CD4-positive, alpha-beta T cell treated with Interleukin-17A for 4 hours (primary cell): Measurements from ENCODE around the gene CNRIP1.
"Not testable (repeated sequence)": the region's sequence is repeated elsewhere in the genome, so short reads cannot be mapped to it uniquely, and the experiment has no call there.

Source experiments
- DNase-seq: peaks from one replicate; pipeline ENCODE4 v3.0.0-alpha.2; 2020; ENCODE audit warnings: mixed read lengths

Gene CNRIP1

DNA sequence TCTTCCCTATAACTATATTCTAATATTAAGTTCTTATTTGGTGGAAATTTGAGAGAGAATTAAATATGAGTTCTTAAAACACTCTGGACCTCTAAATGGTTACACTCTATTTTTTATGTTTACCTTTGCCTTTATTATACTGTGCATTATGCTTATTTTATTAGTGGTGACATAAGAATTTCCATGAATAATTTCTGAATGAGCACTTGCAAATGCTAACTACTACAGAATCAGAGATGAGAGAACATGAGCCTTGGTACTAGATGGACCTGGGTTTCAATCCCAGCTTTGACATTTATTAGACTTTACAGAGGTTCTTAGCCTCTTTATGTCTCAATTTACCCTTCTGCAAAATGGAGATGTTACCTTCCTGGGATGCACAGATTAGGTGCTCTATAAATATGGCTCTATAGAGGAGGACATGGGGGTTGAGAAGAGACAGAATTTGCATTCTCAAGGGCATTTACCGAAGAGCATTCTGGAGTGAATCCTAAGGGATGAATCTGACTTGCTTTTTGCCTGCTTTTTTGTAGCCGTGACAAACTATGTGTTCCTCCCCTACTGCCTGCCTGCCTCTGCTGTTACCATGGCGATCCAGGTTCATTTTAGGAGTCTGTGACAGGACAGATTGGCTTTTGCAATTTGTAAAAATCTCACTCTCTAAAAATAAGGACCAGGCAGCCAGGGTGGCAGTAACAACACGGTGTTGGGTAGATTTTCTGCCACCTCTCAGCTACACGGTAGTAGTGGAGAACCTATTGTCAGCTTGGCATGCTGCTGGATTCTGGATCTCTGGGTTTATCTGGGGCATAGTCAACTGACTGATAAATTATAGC is 20.7 kb upstream of the CNRIP1 start:
- DNase-seq, result no peak

DNA sequence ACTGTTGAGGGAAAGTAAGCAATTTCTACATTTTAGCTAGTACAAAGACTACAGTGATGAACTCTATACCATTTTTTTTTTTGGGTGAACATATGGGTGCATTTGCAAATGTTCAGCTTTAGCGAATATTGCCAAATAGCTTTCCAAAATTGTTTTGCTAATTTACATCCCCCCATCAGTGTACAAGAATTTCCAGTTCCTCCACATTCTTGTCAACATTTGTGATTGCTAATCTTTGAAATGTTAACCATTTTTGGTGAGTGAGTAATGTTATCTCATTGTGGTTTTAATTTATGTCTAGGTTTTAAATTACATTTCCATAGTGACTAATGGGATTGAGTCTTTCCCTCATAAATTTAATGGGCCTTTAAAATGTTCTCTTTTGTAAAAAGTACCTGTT is 16.4 kb upstream of the CNRIP1 start:
- DNase-seq, result no peak

DNA sequence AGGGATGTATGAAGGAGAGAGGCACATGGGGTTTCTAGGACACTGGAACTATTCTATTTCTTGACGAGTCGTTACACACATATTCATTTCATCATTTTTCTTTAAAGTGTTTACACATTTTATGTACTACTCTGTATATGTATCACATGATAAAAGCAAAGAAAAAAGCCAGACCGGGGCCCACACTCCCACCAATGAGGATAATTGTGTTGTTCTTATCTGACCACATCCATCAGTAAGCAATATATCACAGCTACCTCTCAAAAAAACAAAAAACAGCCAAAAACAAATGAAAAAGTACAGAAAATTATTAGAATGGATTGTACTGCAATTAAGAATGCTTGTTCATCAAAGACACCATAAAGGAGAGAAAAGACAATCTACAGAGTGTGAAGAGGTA is 14.2 kb upstream of the CNRIP1 start:
- no peak for DNase-seq

DNA sequence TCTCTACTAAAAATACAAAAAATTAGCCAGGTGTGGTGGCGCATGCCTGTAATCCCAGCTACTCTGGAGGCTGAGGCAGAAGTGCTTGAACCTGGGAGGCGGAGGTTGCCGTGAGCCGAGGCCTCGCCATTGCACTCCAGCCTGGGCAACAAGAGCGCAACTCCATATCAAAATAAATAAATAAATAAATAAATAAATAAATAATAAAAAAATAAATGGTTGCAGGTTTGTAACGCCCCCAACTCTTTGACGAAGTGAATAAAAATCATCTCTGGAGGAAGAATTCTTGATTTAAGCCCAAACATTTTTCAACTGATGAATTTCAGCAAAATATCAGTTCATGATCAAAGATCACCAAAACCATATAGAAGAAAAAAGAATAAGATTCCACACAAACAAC is 13.3 kb upstream of the CNRIP1 start:
- no peak for DNase-seq

DNA sequence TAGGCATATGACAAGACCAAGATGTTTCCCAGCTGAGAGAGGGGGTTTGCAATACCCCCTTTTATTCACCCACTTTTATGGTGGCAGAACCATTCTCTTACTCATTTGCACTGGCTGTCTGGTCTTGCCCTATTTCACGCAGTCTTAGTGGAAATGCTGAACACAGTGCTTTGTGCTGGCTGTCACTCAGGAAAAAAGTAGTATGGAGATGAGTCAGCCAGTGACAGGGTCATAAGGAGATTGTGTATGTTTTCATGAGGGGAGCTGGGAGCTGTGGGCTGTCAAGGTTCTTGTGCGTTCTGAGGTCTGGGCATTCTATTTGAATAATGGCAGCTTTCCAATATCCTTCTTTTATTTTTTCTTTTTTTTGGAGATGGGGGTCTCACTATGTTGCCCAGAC is 10.9 kb upstream of the CNRIP1 start:
- DNase-seq, result no peak

DNA sequence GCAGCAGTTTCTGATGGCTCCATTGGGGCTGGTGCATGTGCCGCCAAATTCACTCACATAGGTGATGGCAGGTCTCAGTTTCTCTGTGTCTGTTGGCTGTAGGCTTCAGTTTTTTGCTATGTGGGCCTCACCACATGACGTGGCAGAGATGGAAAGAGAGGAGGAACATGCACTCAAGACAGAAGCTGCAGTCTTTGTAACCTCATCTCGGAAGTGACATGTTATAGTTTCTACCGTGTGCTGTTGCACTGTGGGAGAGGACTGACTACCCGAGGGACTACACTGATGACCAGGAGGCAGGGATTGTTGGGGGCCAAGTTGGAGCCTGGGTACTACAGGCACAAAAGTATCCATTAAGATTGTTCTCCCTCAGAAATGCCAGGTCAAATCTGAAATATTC is 9.2 kb upstream of the CNRIP1 start:
- DNase-seq, result no peak

DNA sequence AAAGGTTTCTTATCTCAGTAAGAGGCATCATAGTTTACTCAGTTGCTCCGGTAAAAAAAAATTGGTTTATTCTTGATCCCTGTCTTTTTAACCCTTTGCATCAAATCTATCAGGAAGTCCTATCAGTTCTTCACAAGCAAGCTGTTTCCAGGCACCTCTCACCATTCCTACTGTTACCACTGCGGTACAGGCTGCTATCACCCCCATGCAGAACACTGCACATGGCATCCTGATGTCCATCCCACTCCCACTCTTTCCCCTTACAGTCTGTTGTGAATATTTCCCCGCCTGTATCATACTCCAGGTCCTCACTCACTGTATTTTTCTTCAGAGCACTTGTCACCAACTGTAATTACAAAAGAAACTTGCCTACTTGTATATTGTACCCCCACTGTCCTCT is 5.3 kb upstream of the CNRIP1 start:
- DNase-seq, result no peak

DNA sequence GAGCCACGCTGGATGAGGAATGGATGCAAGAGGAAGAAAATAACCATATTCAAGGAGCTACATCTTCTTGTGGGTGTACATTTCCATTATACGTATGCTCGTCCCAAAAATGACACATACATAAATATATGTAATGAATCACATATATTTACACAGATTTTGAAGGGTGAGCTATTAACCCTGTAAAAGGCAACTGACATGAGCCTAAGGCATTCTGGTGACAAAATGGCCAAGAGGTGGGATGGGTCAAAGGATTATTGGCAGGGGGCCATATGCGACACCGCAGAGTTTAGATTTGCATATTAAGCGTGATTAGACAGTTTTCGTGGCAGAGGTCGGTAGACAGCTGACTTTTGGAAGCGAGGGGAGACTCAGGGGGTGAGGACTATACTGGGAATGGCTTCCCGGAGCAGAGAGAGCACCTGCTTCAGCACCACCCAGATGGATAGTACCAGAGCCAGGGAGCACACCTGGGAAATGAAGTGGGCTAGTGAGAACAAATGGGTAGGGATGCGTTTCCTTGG is 431 bp upstream of the CNRIP1 start:
- no peak for DNase-seq

DNA sequence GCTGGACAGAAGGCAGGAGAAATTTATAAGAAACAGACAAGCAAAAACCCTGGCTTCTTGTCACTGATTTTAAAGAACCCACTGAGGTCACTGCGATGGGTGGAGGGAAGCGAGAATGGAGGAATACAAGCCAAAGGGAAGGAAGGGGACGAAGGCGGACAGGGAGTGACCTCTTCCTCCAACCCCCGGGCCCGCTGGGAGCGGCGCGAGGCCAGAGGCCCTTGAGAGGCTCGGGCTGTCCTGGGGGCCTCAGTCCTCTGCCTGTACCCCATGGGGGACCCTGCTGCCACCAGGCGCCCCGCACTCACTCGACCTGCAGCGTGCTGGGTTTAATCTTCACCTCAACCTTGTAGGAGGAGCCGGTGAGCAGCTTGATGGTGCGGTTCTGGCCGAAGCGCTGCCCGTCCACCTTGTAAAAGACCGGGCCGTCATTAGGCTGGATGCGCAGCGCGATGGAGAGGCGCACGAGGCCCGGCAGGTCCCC is 793 bp downstream of the CNRIP1 start:
- DNase-seq, result no peak

DNA sequence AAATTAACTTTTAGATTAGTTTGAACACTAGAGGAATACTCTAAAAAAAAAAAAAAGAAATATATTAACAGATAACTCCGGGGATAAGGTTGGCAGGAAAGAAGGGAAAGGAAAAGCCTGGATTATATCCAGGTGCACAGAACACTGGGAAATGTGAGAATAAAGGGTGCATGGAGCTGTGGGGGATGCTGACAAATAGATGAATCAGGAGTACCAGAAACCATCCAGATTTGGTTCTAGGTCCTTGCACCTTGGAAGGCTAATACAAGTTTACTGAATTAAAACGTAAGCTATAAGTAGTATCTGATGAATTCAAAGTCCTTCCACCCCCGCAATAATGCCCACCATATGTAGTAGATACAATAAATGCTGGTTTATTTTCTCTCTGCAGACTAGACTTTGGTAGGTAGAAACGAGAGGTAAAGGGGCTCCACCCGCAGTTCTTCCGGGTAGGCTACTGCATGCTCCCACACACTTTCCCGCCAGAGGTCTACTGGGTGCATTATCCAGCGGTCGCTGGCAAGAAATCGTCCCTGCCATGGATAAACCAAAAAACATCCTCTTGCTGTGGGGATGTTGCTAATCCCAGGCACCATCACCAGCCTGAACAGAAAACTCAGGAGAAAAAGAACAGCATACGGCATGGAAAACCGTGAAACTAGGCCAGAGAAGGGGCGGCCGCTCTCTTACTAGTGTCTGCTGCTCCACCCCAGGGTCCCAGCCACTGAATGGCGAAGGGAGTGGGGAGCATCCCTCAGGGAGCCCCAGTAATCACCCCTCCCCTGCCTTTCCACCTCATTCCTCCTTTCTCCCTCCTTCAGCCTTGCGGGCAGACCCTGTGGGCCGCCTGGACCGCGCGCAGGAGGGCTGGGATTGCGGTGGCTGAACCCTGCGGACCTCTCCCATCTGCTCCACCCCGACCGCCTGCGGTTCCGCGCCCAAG is 1.5 kb downstream of the CNRIP1 start:
- no peak for DNase-seq

DNA sequence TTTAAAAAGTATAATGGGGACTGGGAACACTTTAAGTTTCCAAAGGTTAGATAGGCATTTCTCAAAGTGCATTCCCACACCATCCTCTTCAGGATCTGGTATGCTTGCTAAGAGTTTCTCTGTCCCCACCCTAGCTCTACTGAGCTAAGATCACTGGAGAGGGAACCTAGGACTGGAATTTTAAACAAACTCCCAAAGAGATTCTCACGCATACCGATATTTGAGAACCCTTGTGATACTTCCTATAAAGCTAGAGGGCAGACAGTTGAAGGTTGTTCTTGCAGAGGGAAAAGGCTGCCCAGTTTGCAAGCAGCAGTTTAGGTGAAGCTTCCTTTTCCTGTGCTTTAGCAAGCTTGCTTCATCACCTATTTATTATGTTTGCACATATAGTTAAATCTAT is 3.6 kb downstream of the CNRIP1 start:
- no peak for DNase-seq

DNA sequence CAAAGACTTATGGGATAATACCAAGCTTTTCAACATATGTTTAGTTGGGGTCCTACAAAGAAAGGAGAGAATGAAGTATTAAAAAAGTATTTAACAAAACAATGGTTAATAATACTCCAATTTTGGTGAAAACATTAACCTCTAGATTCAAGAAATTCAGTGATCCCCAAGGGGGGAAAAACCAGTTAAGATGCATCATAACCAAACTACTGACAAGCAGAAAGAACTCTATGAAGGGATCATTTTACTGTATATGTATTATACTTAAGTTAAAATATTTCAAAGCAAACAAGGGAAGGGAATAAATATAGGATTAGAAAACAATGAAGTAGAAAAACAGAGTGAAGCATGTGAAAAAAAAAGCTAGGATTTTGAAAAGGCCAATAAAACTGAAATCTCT is 8.7 kb downstream of the CNRIP1 start:
- no peak for DNase-seq

DNA sequence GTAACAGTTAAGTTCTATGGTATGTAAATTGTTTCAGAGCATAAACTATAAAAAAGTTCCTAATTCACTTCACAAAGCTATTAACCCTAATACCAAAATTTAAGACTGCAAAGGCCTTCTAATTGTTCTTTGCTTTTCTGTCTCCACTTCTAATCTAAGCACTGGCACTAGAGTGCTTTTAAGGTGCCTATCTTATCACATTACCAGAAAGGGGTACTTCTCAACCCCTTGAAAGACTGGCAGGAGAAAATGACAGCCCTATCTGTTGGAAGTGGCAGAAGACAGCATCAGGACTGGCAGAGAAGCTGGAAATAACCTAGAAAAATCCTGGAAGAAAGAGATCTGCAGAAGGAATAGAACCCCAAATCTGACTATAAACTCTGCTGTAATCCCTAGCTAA is 10.3 kb downstream of the CNRIP1 start:
- DNase-seq, result no peak

DNA sequence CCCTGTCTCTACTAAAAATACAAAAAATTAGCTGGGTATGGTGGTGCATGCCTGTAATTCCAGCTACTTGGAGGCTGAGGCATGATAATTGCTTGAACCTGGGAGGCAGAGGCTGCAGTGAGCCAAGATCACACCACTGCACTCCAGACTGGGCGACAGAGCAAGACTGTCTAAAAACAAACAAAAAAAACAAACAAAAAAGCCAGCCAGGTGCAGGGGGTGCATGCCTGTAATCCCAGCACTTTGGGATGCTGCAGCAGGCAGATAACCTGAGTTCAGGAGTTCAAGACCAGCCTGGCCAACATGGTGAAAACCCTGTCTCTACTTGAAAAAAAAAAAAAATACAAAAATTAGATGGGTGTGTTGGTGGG is 15.9 kb downstream of the CNRIP1 start:
- not testable (repeated sequence) for DNase-seq

DNA sequence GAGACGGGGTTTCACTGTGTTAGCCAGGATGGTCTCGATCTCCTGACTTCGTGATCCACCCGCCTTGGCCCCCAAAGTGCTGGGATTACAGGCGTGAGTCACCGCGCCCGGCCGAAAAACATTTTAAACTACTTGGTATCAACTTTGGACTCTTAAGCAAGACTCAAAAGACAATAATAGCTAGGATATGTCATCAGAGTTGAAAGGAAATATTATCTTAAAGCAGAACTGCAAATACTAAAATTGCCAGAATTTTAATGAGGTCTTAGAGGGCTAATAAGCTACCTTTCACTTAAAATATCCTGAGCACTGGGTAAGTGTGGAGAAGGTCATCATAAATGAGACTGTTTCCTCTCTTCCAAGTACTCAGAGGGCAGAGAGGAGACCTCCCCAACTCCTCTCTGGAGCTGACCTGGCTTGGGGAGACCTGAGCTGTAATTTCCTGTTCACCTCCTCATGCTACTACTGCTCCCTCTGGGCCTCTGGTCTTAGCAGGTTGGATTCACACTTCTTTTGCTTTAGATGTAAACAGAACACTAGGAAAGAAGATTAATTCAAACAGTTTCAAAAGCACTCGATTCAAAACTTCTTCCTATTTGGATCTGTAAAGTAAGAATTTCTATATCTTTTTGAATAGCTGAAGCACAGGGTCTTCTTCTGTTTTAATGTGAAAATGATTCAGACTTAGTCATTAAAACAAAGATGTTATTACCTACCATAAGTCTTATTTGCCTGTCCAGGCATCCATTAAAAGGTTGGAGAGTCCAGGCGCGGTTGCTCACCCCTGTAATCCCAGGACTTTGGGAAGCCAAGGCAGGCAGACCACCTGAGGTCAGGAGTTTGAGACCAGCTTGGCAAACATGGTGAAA is 16.5 kb downstream of the CNRIP1 start:
- DNase-seq, result no peak

DNA sequence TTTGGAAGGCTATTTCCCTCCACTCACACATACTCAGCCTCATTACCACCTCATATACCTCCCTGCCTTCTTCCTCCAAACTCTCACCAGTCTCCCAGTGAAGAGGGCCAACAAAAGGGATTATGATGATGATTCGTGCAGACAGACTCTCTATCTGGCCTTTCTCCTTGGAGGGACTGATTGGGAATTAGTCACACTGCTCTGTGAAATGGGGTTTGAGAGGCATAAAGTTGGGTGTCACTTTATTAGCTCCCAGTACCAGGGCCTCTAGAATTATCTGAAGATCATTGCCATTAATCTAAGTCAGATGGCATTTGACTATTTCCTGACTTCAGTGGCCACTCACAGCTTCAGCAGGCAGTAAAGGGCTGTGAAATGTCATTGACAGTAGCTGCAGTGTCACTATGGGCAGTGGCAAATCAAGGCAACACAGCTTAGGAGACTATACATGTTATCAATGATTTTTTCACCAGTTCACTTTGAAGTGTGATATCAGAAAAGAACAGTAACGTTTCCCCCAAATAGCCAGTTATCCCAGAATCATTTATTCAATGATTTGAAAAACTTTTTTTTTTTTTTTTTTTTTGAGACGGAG is 17.4 kb downstream of the CNRIP1 start:
- DNase-seq, result no peak

DNA sequence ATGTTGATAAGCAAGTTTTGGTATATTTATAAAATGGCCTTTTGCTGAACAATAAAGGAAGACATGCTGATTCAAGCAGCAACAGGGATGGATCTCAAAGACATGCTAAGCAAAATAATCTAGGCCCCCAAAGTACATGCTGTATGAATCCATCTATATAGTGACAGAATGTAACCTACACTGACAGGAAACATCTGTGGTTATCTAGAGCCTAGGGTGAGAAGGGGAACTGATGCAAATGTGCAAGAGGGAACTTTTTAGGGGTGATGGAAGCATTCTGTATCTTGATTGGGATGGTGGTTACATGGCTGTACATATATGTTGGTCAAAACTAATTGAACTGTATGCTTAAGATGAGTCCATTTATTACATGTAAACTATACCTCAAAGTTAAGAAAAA is 24.2 kb downstream of the CNRIP1 start:
- no peak for DNase-seq

DNA sequence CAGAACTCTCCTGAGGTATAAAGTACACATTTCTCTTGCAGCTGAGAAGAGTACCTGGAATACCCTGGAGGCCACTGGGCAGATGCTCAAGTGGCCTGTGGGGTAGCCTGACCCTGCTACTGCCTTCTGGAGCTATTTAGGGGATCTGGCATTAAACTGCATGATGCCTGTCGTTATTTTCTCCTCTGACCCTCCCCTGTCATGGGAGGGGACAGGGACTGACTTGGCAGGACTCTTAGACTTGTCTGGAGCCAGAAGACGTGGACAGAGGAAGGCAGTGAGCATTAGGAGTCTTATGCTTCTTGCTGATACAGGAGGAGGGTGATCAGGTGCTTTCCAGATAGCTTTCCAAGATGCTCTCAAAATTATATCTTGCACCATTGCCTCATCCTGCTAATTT is 24.8 kb downstream of the CNRIP1 start:
- no peak for DNase-seq

DNA sequence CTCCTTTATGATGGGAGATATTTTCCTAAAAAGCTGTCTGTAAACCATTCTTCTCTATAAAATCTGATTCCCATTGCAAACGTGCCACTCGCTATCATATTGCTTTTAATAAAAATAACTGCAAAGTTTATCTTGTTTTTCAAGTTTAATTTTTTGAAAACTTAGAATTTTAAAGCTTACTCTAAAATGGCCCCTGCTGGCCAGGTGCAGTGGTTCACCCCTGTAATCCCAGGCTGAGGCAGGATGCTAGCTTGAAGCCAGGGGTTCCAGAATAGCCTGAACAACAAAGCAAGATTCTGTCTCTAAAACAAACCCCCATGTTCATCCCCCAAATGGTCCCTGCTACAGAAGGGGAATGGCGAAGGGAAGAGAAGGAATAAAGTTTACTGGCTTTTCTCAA is 25.6 kb downstream of the CNRIP1 start:
- no peak for DNase-seq

DNA sequence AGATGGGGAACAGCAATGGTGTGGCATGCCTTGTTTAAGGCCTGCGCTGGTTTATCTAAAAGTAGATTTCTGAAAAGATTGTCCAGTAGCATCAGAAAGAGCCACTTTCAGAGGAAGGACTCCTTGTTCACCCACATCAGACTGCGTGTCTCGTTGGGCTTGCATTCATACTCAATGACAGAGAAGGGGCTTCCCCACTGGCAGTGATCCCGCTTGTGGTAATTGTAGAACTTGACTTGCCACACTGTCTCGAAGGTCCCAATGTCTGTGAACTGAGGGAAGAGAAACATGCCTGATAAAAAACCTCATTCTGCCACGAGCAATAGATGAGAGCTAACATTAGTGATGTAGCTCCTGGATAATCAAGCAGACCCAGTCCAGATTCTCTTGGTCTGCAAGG is 26.0 kb downstream of the CNRIP1 start:
- no peak for DNase-seq

DNA sequence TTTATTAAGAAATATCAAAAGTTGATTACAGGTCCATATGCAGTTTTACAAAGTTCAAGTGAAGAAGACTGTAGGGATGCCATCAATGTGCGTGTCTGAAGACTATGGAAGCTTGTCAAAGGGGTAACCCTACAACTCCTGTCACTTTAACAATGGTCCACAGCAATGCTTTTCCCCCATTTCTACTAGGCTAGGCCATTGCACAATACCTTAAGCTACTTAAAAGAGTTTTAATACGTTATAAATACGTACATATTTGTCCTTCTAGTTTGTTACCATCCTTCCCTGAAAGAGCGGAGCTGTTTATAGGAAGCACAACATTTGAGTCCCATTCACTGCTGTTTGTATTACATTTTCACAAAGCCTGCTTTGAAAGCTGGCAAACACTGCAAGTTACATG is 26.7 kb downstream of the CNRIP1 start:
- DNase-seq, result no peak

DNA sequence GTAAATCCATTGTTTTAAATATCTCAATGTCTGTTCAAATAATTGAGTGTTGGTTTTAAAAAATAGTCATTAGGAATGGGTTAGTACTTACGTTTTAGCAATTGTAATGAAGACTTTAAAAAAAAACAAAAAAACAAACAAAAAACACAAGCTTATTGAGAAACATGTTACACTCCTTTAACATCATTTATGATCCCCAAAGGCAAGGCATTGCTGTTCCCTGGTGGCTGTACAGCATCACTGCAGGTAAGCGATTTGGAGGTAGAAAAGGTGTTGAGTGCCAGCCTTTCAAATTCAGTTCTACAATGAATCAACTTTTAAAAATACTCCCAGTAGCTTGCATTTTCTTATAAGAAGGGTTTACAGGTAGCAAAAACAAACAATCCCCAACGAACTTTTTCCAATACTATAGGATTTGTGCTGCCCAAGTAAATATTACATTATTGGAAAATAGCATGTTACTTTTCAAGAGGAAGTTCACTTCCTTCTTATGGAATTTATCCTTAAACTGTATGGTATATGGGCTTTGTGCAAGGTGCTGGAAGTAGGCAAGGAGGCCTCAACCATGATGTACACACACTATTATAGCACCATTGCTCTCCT is 27.5 kb downstream of the CNRIP1 start:
- DNase-seq, result peak; percentile 30
